ENCODE measurements around the gene RGL3.
A peak's percentile ranks its signal among the peaks of the same experiment; 100 is the strongest.

RGL3 gene

DNA sequence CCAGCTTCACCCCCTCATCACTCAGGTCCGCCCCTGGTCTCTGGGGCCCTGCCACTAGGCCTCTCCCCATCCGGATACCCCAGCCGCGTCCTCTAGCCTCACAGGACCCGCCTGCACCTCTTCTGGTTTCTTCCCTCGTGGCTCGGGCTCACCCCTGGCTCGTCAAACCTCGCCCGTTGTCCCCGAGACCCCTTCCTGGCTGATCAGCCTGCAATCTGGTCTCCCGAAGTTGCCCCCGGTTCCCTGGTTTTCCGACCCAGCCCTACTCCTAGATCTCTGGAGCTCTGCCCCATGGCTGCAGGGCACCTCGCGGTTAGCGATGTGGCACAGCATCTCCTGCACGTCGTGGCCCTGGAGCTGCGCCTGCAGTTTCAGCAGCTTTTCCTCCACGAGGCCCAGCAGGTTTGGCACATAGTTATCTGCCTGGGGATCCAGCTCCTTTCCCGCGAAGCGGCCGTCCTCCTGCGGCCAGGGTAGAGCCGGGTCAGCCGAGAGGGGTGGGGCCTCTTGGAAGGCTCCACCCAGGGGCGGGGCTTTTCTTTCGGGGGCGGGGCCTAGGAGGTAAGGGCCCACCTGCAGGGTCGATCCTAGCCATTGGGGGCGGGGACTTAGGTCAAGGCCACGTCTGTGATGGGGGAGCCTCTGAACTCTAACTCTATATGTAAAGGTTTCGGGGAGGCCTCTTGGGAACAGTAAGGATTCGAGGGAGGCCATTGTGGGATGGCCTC lies 2.4 kb upstream of the RGL3 start:
- no peak for DNase-seq (ENCODE audit: low read depth)
- no peak for TF ChIP-seq CTCF (conservative IDR thresholded peaks at IDR 0.05; ENCODE audit: low read length)
- H3K4me3 ChIP-seq (ENCODE audit: low read length), result no peak overlapping the region

GRCh38 chr19:11420429-11421370 lies 1.6 kb upstream of the RGL3 start:
- 0 out of 2 replicates have a peak overlapping the region, but pooled peaks have one; percentile 12 for H3K4me3 ChIP-seq (ENCODE audit: low read length)
- TF ChIP-seq CTCF (conservative IDR thresholded peaks at IDR 0.05; ENCODE audit: low read length), result no peak
- DNase-seq (ENCODE audit: low read depth), result peak; percentile 23

GRCh38 chr19:11418094-11418548 lies 993 bp downstream of the RGL3 start:
- no peak for DNase-seq (ENCODE audit: low read depth)
- TF ChIP-seq CTCF (conservative IDR thresholded peaks at IDR 0.05; ENCODE audit: low read length), result no peak
- no peak overlapping the region for H3K4me3 ChIP-seq (ENCODE audit: low read length)

DNA sequence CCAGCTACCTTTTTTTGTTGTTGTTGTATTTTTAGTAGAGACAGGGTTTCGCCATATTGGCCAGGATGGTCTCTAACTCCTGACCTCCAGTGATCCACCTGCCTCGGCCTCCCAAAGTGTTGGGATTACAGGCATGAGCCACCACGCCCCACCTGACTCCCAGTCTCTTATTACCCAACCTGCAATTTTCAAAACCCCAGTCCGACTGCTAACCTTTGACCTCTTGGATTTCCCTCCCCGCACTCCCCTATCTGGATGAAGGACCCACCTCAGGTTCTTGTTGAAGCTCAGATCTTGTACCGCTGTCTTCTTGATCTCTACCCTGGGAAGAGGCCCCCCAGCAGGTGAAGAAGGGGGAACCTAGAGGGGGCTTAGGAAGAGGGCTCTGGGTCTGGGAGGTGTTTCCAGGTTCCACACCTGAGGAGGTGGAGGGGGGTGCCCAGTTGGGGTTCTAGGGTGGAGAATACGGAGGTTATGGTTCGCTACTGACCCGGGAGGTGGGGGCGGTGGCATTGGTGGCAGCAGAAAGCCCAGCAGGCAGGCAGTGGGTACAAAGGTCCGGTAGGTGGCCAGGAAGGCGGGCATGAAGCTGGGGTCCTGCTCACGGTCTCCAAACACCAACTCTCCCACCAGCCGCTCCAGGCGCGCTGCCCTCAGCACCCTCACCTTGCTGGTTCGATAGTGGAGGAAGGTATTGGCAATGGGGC lies 2.6 kb downstream of the RGL3 start:
- DNase-seq (ENCODE audit: low read depth), result no peak
- no peak for TF ChIP-seq CTCF (conservative IDR thresholded peaks at IDR 0.05; ENCODE audit: low read length)
- no peak overlapping the region for H3K4me3 ChIP-seq (ENCODE audit: low read length)

- DNase-seq (ENCODE audit: low read depth), result no peak
- H3K4me3 ChIP-seq (ENCODE audit: low read length), result no peak overlapping the region
- no peak for TF ChIP-seq CTCF (conservative IDR thresholded peaks at IDR 0.05; ENCODE audit: low read length)
Measured at GRCh38 chr19:11414544-11414943, 4.6 kb downstream of the RGL3 start.

GRCh38 chr19:11410682-11411081 lies 8.4 kb downstream of the RGL3 start:
- H3K4me3 ChIP-seq (ENCODE audit: low read length), result no peak overlapping the region
- TF ChIP-seq CTCF (conservative IDR thresholded peaks at IDR 0.05; ENCODE audit: low read length), result no peak
- DNase-seq (ENCODE audit: low read depth), result peak; percentile 21
